H1 (cell line): Measurements from ENCODE around the gene CES4A. TPM values are rescaled to one million over a fixed set of nuclear protein-coding genes. Genes with fewer than 3 reads are reported as not detected.

Experiments
- CHD2 ChIP-seq: IDR thresholded peaks from 2 replicates; pipeline ENCODE4 v1.6.1; 2012; ENCODE audit warnings: low read length, improper control_type of control experiment
- CHD7 ChIP-seq: fragments of 300-600 bp; sonication (generic); IDR thresholded peaks from 2 replicates; pipeline ENCODE4 v1.7.1; 2012; ENCODE audit warnings: low read length, moderate library complexity, mild to moderate bottlenecking, inconsistent platforms; ENCODE audit not compliant: insufficient replicate concordance
- MAX ChIP-seq: IDR thresholded peaks from 2 replicates; pipeline ENCODE4 v1.6.1; 2012; ENCODE audit warnings: inconsistent platforms
- POU5F1 ChIP-seq: IDR thresholded peaks from 2 replicates; pipeline ENCODE4 v1.6.1; 2011; ENCODE audit warnings: low read depth, mild to moderate bottlenecking, low read length, moderate library complexity
- RXRA ChIP-seq: IDR thresholded peaks from 2 replicates; pipeline ENCODE4 v1.6.1; 2011; ENCODE audit warnings: low read depth, mild to moderate bottlenecking, low read length, moderate library complexity; ENCODE audit not compliant: insufficient read depth
- SIN3A ChIP-seq, 2 experiments: IDR thresholded peaks in 1 of 2; conservative IDR thresholded peaks in 1 of 2; 2 replicates each; pipeline ENCODE4 v1.6.1; 2011 to 2012; ENCODE audit warnings: low read length in 2 of 2, improper control_type of control experiment in 1 of 2, low read depth in 1 of 2, mild to moderate bottlenecking in 1 of 2
- TAF7 ChIP-seq: optimal IDR thresholded peaks from 2 replicates; pipeline ENCODE3; 2011; ENCODE audit warnings: low read depth, mild to moderate bottlenecking, inconsistent platforms, low read length, moderate library complexity, borderline replicate concordance
- TBP ChIP-seq: IDR thresholded peaks from 2 replicates; pipeline ENCODE4 v1.6.1; 2011; ENCODE audit warnings: low read depth, low read length, improper control_type of control experiment
- polyA plus RNA-seq, 7 experiments: library from polyadenylated mRNA; depleted of rRNA in 3 of 7; stranded (reverse) in 5 of 7; unstranded in 2 of 7; fragments of >200 nt in 5 of 7; fragments of 200-250 nt in 2 of 7; gene quantifications; 1 replicate in 5 of 7; 2 replicates in 1 of 7; 4 replicates in 1 of 7; pipeline versions ENCODE4 v1.2.1 to v1.2.3, GENCODE V29; 2011 to 2013; ENCODE audit warnings: missing spikeins in 2 of 7, mixed read lengths in 2 of 7
- total RNA-seq: library from RNA; stranded (reverse); fragmentation: NEBNext Ultra II Directional; extraction: Animal tissue kit (Norgen Biotek cat#: 25700); gene quantifications from 2 replicates; pipeline ENCODE4 v1.2.1, GENCODE V29; 2021

Gene CES4A
- total and polyA plus RNA-seq, 2 of the 8 experiments (the other 6 are each of a cell fraction or from before 2014, with no cell fraction given), result 0.93 to 1.5 TPM

- TF ChIP-seq CHD7 (no peak), POU5F1 (no peak), SIN3A (conservative IDR thresholded peaks at IDR 0.05 in 1 of 2, IDR thresholded peaks at IDR 0.05 in 1 of 2; ENCODE audit: low read depth in 1 of 2, low read length in 2 of 2) (no peak), RXRA (no peak), TAF7 (no peak), CHD2 (no peak), MAX (no peak), TBP (no peak)
These were observed 52.5 kb downstream of the CES4A start (continued) for GRCh38 chr16:67040906-67041305.
